ENCODE measurements around the gene IGF2R. TPM values are rescaled to one million over a fixed set of nuclear protein-coding genes. Genes with fewer than 3 reads are reported as not detected.

The IGF2R gene
- total RNA-seq, 5 donors from 2014 or later (not counting 1 experiment from before 2014, with no cell fraction given) = 63.4 to 87.5 (median 70.5) TPM

DNA sequence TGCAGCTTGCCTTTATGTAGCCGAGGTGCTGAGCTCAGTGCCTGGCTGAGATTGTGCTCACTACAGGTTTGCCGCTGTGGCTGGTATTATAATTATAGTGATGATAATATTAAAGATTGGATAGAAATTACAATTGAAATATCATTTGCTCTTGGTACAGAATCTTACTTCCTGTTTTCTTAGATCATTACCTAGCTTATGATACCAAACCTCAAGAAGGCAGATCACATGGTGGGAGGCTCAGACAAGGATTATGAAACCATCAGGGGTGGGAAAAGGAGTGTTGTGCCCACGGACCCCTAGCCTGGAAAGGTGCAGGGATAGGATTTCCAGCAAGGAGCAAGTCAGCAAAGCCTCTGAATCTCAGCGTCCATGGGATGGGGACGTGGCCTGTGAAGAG is 70.6 kb downstream of the IGF2R start:
- Histone ChIP-seq H3K4me1 (ENCODE audit: control insufficient read depth in 1 of 2, extremely low read depth in 1 of 2, insufficient read depth in 2 of 2, low read length in 2 of 2) (peaks cover 0 to 5% of the 10 kb centered on the region in 2 experiments), H3K27ac (ENCODE audit: low read length) (no peak overlapping the region), H3K4me3 (ENCODE audit: control insufficient read depth in 1 of 2, extremely low read depth in 1 of 2, low read length in 1 of 2) (no peak overlapping the region), H3K27me3 (replicated peaks in 1 of 2; ENCODE audit: control insufficient read depth in 2 of 2, extremely low read depth in 1 of 2, insufficient read depth in 2 of 2, low read length in 1 of 2) (no peaks in the 10 kb centered on the region), H3K9me3 (no peaks in the 10 kb centered on the region), H3K36me3 (ENCODE audit: control insufficient read depth in 2 of 2, extremely low read depth in 1 of 2, insufficient read depth in 1 of 2, low read length in 1 of 2) (peaks cover 3 to 75% of the 10 kb centered on the region in 2 donors)
- no peak for DNase-seq
- Mint-ChIP-seq H3K27me3 (no peaks in the 10 kb centered on the region), H3K4me1 (peaks cover 24 to 32% (median 24%) of the 10 kb centered on the region in 3 donors), H3K4me3 (no peak overlapping the region), H3K27ac (peak overlapping the region; percentile 26 to 74), H3K9me3 (no peaks in the 10 kb centered on the region), H3K36me3 (peaks cover 75% of the 10 kb centered on the region)
- ChIA-PET POLR2A (no interaction called here), CTCF (no interaction called here)
- 82% methylated on average over 4 of the region's 5 CpGs for WGBS (ENCODE audit: insufficient coverage)
- ATAC-seq (replicated peaks in 1 of 4) = peak in 1 of 4 experiments; percentile 20

DNA sequence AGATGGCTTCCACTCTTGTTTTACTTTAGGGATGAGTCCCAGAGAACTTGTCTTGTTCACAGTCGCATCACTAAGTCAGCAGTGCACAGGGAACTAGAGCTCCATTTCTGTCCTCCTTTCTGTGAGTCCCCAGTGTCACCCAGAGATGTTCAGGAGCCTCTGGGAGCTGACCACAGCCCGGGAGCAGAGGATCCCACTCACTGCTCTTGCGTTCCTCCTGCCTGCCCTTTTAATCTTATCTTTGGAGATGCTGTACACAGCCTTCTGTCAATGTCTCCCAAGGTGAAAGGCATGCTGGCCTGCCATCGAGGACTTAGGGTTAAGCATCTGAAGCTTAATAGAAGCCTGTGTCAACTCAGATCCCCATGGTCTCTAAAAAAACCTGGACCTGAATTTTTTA is 71.2 kb downstream of the IGF2R start:
- CTCF ChIA-PET = no interaction called here
- Histone ChIP-seq H3K4me3 (ENCODE audit: control insufficient read depth in 1 of 2, extremely low read depth in 1 of 2, low read length in 1 of 2) (no peak overlapping the region), H3K27me3 (replicated peaks in 1 of 2; ENCODE audit: control insufficient read depth in 2 of 2, extremely low read depth in 1 of 2, insufficient read depth in 2 of 2, low read length in 1 of 2) (no peaks in the 10 kb centered on the region), H3K9me3 (no peaks in the 10 kb centered on the region), H3K27ac (ENCODE audit: low read length) (no peak overlapping the region), H3K4me1 (ENCODE audit: control insufficient read depth in 1 of 2, extremely low read depth in 1 of 2, insufficient read depth in 2 of 2, low read length in 2 of 2) (peaks cover 0 to 5% of the 10 kb centered on the region in 2 experiments), H3K36me3 (ENCODE audit: control insufficient read depth in 2 of 2, extremely low read depth in 1 of 2, insufficient read depth in 1 of 2, low read length in 1 of 2) (peaks cover 7 to 74% of the 10 kb centered on the region in 2 donors)
- peaks cover 24 to 32% (median 24%) of the 10 kb centered on the region in 3 donors for H3K4me1 Mint-ChIP-seq
- no peak overlapping the region for H3K4me3 Mint-ChIP-seq
- no peak for ATAC-seq (replicated peaks in 1 of 4)
- H3K27ac Mint-ChIP-seq = no peak overlapping the region
- peaks cover 73% of the 10 kb centered on the region for H3K36me3 Mint-ChIP-seq
- POLR2A ChIA-PET = no interaction called here
- WGBS (ENCODE audit: insufficient coverage) = 94% methylated on average over 4 of the region's 4 CpGs
- H3K9me3 Mint-ChIP-seq = no peaks in the 10 kb centered on the region
- no peaks in the 10 kb centered on the region for H3K27me3 Mint-ChIP-seq
- no peak for DNase-seq

DNA sequence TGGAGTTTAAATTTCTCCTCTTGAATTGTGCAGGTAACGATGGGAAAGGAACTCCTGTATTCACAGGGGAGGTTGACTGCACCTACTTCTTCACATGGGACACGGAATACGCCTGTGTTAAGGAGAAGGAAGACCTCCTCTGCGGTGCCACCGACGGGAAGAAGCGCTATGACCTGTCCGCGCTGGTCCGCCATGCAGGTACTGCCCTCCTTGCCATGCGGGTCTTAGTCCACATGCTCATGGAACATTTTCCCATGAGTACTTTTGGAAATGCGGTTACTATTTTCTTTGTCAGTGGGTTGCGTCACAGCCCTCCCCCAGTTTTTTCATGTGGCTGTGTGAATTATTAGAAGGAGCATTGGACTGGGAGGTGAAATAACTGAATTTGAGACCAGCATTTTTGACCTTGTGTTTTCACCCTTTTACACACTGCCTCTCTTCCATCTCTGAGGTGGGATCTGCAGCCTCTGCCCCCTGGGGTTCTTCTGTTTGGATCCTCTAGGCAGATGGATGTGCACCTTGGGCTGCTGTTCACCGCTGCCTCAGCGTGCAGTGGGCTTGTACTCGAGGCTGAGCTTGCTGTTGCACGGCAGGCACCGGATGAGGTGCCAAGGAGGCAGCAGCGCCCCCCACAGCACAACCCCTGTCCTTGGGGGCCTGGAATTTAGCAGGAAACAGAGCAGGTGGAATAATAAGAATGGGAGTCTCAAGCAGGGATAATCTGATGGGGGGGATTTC is 71.8 kb downstream of the IGF2R start:
- no peak overlapping the region for H3K4me3 Mint-ChIP-seq
- DNase-seq = no peak
- no peaks in the 10 kb centered on the region for H3K27me3 Mint-ChIP-seq
- peak overlapping the region in 1 of 2 donors; percentile 33 for H3K27ac Mint-ChIP-seq
- no peak overlapping the region for H3K4me3 ChIP-seq (ENCODE audit: control insufficient read depth in 1 of 2, extremely low read depth in 1 of 2, low read length in 1 of 2)
- H3K4me1 ChIP-seq (ENCODE audit: control insufficient read depth in 1 of 2, extremely low read depth in 1 of 2, insufficient read depth in 2 of 2, low read length in 2 of 2) = peaks cover 0 to 5% of the 10 kb centered on the region in 2 experiments
- ATAC-seq (replicated peaks in 1 of 4) = no peak
- no peak overlapping the region for H3K27ac ChIP-seq (ENCODE audit: low read length)
- H3K9me3 ChIP-seq = no peaks in the 10 kb centered on the region
- H3K36me3 Mint-ChIP-seq = peaks cover 74% of the 10 kb centered on the region
- CTCF ChIA-PET = no interaction called here
- H3K4me1 Mint-ChIP-seq = peaks cover 24 to 27% (median 24%) of the 10 kb centered on the region in 3 donors
- 97% methylated on average over 11 of the region's 19 CpGs for WGBS (ENCODE audit: insufficient coverage)
- peaks cover 7 to 74% of the 10 kb centered on the region in 2 donors for H3K36me3 ChIP-seq (ENCODE audit: control insufficient read depth in 2 of 2, extremely low read depth in 1 of 2, insufficient read depth in 1 of 2, low read length in 1 of 2)
- POLR2A ChIA-PET = no interaction called here
- no peaks in the 10 kb centered on the region for H3K27me3 ChIP-seq (replicated peaks in 1 of 2; ENCODE audit: control insufficient read depth in 2 of 2, extremely low read depth in 1 of 2, insufficient read depth in 2 of 2, low read length in 1 of 2)
- H3K9me3 Mint-ChIP-seq = no peaks in the 10 kb centered on the region

DNA sequence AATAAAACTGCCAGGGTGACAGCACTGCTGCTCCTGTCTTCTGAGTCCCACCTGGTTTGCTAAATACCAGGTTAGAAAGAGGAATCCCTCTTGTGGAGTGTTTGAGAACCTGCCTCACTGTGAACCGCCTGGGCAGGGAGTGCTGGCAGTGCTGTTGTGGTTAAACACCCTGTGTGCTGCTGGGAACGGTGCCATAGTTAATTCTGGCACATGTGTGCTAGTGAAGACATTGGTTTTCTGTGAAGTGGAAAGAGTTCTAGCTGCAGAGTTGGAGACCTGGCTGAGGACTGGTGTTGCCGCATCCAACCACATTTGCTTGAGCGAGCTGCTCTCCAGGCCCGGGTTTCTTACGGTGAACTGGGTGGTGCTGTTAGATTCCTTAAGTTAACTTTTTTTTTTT is 72.7 kb downstream of the IGF2R start:
- Mint-ChIP-seq H3K27me3 (no peaks in the 10 kb centered on the region), H3K27ac (no peak overlapping the region), H3K4me3 (no peak overlapping the region), H3K9me3 (no peaks in the 10 kb centered on the region), H3K4me1 (peaks cover 19 to 25% (median 21%) of the 10 kb centered on the region in 3 donors), H3K36me3 (peaks cover 70% of the 10 kb centered on the region)
- H3K4me3 ChIP-seq (ENCODE audit: control insufficient read depth in 1 of 2, extremely low read depth in 1 of 2, low read length in 1 of 2) = no peak overlapping the region
- peak in 2 of 4 experiments; percentile 19 to 34 for ATAC-seq (replicated peaks in 1 of 4)
- peaks cover 0 to 5% of the 10 kb centered on the region in 2 experiments for H3K4me1 ChIP-seq (ENCODE audit: control insufficient read depth in 1 of 2, extremely low read depth in 1 of 2, insufficient read depth in 2 of 2, low read length in 2 of 2)
- H3K27ac ChIP-seq (ENCODE audit: low read length) = no peak overlapping the region
- H3K9me3 ChIP-seq = no peaks in the 10 kb centered on the region
- POLR2A ChIA-PET = no interaction called here
- H3K36me3 ChIP-seq (ENCODE audit: control insufficient read depth in 2 of 2, extremely low read depth in 1 of 2, insufficient read depth in 1 of 2, low read length in 1 of 2) = peaks cover 9 to 74% of the 10 kb centered on the region in 2 donors
- CTCF ChIA-PET = interaction anchor here in 1 of 2 donors (0.7 kb wide), 1 partner anchor 492 kb away, joined by 3 read pairs; no protein-coding TSS in a partner anchor
- 75% methylated on average over 1 of the region's 6 CpGs for WGBS (ENCODE audit: insufficient coverage)
- DNase-seq = peak in 2 of 35 experiments; percentile 22 to 42
- H3K27me3 ChIP-seq (replicated peaks in 1 of 2; ENCODE audit: control insufficient read depth in 2 of 2, extremely low read depth in 1 of 2, insufficient read depth in 2 of 2, low read length in 1 of 2) = no peaks in the 10 kb centered on the region

DNA sequence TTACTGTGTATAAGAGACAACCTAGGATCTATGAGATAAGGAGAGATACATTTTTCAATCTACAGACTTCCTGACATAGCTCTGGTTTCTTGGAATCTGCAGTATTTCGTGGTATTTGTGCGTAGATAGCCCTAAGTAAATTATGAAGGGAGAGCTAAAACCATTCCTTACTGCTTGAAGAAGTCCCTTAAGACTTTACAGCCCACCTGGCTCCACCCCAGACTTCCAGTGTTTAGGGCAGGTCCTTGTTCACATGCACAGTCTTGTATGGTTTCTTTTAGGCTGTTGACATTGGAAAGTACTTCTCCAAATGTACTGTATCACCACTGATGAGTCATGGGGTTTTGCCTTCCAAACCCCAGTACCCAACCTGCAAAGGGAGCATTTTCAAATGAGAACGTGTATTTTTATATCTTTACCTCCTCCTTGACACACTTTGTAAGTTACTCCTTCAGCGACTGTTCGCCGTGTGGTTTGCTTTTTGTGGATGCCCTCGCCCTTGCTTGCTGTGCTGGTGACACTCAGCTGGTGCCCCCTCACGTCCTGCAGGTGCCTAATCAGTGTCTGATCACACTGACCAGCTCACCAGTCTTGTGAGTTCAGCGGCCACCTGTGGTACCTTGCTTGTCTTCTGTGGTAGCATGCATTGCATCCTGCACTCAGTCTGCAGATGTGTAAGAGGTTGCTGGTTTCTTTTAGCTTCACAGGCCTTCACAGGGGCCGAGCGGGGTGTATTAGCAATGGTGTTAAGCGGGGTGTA is 73.3 kb downstream of the IGF2R start:
- H3K27ac ChIP-seq (ENCODE audit: low read length) = no peak overlapping the region
- no peak for ATAC-seq (replicated peaks in 1 of 4)
- H3K27me3 ChIP-seq (replicated peaks in 1 of 2; ENCODE audit: control insufficient read depth in 2 of 2, extremely low read depth in 1 of 2, insufficient read depth in 2 of 2, low read length in 1 of 2) = no peaks in the 10 kb centered on the region
- H3K9me3 ChIP-seq = no peaks in the 10 kb centered on the region
- peaks cover 14 to 75% of the 10 kb centered on the region in 2 donors for H3K36me3 ChIP-seq (ENCODE audit: control insufficient read depth in 2 of 2, extremely low read depth in 1 of 2, insufficient read depth in 1 of 2, low read length in 1 of 2)
- peaks cover 19 to 24% (median 20%) of the 10 kb centered on the region in 3 donors for H3K4me1 Mint-ChIP-seq
- peaks cover 73% of the 10 kb centered on the region for H3K36me3 Mint-ChIP-seq
- no peak overlapping the region for H3K4me3 Mint-ChIP-seq
- H3K4me3 ChIP-seq (ENCODE audit: control insufficient read depth in 1 of 2, extremely low read depth in 1 of 2, low read length in 1 of 2) = no peak overlapping the region
- H3K9me3 Mint-ChIP-seq = no peaks in the 10 kb centered on the region
- ChIA-PET CTCF (interaction anchor here in 1 of 2 donors (0.7 kb wide), 1 partner anchor 492 kb away, joined by 3 read pairs; no protein-coding TSS in a partner anchor), POLR2A (no interaction called here)
- DNase-seq = no peak
- no peaks in the 10 kb centered on the region for H3K27me3 Mint-ChIP-seq
- WGBS (ENCODE audit: insufficient coverage) = 94% methylated on average over 10 of the region's 12 CpGs
- H3K4me1 ChIP-seq (ENCODE audit: control insufficient read depth in 1 of 2, extremely low read depth in 1 of 2, insufficient read depth in 2 of 2, low read length in 2 of 2) = peaks cover 0 to 5% of the 10 kb centered on the region in 2 experiments
- no peak overlapping the region for H3K27ac Mint-ChIP-seq

DNA sequence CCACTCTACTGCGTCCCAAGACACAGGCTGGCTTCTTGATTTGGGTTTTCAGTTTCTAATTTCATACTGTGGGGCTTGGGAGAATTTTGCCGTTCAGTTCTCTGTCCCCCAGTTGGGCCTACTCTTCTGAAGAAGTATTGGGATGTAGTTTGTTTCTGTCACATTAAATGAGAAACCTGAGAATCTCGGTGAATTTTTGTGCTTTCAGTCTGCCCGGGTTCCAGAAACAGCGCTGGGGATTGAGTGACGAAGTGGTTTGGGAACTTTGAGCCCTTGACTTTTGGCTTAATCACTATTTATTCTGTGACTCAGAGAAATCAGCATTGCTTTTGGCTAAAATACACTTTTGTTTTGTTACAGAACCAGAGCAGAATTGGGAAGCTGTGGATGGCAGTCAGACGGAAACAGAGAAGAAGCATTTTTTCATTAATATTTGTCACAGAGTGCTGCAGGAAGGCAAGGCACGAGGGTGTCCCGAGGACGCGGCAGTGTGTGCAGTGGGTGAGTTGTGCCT is 74.0 kb downstream of the IGF2R start:
- Mint-ChIP-seq H3K36me3 (peaks cover 79% of the 10 kb centered on the region), H3K4me3 (no peak overlapping the region), H3K27me3 (no peaks in the 10 kb centered on the region), H3K27ac (no peak overlapping the region), H3K4me1 (peaks cover 14 to 18% (median 16%) of the 10 kb centered on the region in 3 donors), H3K9me3 (no peaks in the 10 kb centered on the region)
- Histone ChIP-seq H3K4me1 (ENCODE audit: control insufficient read depth in 1 of 2, extremely low read depth in 1 of 2, insufficient read depth in 2 of 2, low read length in 2 of 2) (peaks cover 0 to 5% of the 10 kb centered on the region in 2 experiments), H3K4me3 (ENCODE audit: control insufficient read depth in 1 of 2, extremely low read depth in 1 of 2, low read length in 1 of 2) (no peak overlapping the region), H3K9me3 (no peaks in the 10 kb centered on the region), H3K36me3 (ENCODE audit: control insufficient read depth in 2 of 2, extremely low read depth in 1 of 2, insufficient read depth in 1 of 2, low read length in 1 of 2) (peaks cover 19 to 81% of the 10 kb centered on the region in 2 donors), H3K27me3 (replicated peaks in 1 of 2; ENCODE audit: control insufficient read depth in 2 of 2, extremely low read depth in 1 of 2, insufficient read depth in 2 of 2, low read length in 1 of 2) (no peaks in the 10 kb centered on the region), H3K27ac (ENCODE audit: low read length) (no peak overlapping the region)
- ATAC-seq (replicated peaks in 1 of 4) (no peak), DNase-seq (no peak)
- 100% methylated on average over 5 of the region's 11 CpGs for WGBS (ENCODE audit: insufficient coverage)
- POLR2A ChIA-PET = no interaction called here
- CTCF ChIA-PET = no interaction called here

Data from T-cell (primary cell).